Activated CD8-positive, alpha-beta memory T cell treated with anti-CD3 and anti-CD28 coated beads, Interleukin-2, amount 50 U/mL, for 1 hour (primary cell): ENCODE results near the gene GALNT7.
"Not testable (repeated sequence)": the region's sequence is repeated elsewhere in the genome, so short reads cannot be mapped to it uniquely, and the experiment has no call there.

Experiments
- DNase-seq: peaks from one replicate; pipeline ENCODE4 v3.0.0-alpha.2; 2020; ENCODE audit errors: extremely low read depth

GALNT7 gene, protein sequence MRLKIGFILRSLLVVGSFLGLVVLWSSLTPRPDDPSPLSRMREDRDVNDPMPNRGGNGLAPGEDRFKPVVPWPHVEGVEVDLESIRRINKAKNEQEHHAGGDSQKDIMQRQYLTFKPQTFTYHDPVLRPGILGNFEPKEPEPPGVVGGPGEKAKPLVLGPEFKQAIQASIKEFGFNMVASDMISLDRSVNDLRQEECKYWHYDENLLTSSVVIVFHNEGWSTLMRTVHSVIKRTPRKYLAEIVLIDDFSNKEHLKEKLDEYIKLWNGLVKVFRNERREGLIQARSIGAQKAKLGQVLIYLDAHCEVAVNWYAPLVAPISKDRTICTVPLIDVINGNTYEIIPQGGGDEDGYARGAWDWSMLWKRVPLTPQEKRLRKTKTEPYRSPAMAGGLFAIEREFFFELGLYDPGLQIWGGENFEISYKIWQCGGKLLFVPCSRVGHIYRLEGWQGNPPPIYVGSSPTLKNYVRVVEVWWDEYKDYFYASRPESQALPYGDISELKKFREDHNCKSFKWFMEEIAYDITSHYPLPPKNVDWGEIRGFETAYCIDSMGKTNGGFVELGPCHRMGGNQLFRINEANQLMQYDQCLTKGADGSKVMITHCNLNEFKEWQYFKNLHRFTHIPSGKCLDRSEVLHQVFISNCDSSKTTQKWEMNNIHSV

DNA sequence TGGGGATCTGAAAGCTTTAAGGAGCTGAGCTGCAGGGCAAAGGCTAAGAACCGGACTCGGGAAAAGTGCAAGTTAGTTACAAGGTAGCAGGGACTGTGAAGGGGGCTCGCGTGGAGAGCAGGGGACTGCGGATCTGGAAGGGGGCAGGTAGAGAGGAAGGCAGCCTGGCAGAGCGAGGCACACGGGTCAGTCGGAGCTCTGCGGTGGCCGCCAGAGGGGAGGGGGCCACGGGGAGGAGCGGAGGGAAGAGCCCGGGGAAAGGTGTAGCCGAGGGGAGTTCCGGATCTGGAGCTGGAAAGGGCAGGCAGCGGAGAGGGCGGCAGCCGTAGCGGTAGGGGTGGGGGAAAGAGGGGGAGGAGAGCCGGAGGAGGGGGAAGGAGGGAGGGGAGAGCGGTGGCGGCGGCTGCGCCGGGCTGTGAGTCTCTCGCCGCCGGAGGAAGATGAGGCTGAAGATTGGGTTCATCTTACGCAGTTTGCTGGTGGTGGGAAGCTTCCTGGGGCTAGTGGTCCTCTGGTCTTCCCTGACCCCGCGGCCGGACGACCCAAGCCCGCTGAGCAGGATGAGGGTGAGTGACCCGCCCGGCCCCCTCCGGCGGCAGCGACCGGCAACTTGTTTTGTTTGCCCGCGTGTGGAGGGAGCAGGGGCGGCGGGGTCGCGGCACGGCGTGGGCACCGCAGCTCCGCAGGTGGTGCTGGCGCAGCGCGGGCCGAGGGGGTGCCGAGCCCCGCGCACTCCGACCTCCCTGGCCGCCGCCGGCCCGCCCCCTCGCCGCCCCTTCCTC lies at the start of gene GALNT7:
TSS of gene GALNT7 (plus strand) at position 416 of the 782 bp plus-strand sequence. CDS start at position 441, 25 bp downstream.
- no peak for DNase-seq

DNA sequence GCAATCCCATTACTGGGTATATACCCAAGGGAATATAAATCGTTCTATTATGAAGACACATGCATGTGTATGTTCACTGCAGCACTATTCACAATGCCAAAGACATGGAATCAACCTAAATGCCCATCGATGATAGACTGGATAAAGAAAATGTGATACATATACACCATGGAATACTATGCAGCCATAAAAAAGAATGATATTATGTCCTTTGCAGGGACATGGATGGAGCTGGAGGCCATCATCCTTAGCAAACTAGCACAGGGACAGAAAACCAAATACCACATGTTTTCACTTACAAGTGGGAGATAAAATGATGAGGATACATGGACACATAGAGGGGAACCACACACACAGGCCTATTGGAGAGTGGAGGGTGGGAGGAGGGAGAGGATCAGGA lies 49.8 kb upstream of the GALNT7 start:
- DNase-seq = not testable (repeated sequence)

DNA sequence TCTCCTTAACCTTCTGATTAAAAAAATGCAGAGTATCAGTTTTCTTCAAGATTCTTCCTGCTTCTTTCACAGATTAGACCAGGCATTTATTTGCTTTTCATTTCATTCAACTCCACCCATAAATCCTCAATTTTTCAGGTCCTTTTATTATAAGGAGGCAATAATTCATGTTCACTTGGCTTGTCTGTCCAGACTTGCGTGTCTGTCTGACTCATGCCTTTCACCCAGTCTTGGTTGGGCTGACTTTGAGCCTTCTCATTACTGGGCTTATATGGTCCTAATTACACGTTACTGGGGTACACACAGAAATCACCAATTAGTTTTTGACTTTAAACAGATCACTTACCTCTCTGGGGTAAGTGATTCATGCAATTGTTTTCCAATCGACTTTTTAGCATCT lies 48.8 kb upstream of the GALNT7 start:
- DNase-seq = no peak

DNA sequence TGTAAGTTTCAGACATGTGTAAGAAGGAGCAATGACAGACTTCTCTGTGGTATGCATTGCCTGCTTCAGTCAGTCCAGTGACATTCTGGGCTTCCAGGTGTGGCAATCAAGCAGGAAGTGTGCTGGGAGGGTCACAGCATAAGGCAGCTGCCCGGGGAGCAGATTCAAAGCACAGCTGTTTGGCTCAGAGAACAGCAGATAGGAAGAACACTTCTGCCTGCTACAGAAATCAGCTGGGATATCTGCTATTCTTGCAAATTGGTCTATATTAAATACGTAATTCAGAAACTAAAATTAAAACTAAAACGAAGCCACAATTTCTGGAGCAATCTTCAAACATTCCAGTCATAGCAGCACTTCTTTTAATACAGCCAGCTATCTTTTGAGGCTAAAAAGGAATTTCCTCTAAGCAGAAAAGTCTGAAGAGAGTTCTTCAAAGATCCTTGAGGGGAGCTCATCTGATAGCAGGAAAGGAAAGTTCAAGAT lies 47.5 kb upstream of the GALNT7 start:
- DNase-seq = no peak

DNA sequence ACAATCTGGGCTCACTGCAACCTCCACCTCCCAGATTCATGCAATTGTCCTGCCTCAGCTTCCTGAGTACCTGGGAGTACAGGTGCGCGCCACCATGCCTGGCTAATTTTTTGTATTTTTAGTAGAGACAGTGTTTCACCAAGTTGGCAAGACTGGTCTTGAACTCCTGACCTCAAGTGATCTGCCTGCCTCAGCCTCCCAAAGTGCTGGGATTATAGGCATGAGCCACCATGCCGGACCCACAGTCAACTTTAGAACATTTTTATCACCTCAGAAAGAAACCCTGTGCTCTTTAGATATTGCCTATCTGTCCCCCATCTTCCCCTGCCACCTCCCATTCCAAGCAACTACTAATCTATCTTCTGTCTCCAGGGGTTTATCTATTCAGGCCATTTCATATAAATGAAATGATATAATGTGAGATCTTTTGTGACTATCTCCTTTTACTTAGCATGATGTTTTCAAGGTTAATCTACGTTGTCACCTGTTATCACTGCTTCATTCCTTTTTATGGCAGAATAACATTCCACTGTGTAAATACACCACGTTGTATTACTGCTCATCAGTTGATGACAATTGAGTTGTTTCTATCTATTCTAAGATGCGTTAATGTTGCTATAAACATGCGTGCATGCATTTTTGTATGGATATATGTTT lies 44.3 kb upstream of the GALNT7 start:
- no peak for DNase-seq

DNA sequence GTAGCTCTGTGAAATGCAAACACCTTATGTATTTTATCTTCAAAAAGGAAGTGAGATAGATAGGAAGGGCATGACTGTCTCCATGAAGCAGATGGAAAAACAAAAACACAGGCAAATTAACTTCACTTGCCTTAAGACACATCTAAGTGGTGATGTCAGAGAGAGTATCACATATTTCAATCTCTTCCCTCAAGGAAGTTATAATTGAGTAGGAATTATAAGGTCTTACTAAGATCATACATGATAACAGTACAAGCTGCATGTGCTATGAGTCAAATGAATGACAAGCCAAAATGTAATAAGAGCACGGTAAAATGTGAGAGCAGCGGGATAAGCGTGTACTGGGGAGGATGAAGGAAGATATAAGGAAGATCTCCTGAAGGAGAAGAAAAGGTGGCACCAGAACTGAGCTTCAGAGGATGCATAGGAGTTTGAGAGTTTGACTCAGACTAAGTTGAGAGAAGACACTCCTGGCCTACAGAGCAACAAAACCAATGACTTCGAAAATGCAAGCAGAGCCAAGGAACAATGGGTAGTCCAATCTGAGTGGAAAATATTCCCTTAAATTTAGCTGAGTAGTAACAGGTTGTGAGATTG lies 43.3 kb upstream of the GALNT7 start:
- no peak for DNase-seq

DNA sequence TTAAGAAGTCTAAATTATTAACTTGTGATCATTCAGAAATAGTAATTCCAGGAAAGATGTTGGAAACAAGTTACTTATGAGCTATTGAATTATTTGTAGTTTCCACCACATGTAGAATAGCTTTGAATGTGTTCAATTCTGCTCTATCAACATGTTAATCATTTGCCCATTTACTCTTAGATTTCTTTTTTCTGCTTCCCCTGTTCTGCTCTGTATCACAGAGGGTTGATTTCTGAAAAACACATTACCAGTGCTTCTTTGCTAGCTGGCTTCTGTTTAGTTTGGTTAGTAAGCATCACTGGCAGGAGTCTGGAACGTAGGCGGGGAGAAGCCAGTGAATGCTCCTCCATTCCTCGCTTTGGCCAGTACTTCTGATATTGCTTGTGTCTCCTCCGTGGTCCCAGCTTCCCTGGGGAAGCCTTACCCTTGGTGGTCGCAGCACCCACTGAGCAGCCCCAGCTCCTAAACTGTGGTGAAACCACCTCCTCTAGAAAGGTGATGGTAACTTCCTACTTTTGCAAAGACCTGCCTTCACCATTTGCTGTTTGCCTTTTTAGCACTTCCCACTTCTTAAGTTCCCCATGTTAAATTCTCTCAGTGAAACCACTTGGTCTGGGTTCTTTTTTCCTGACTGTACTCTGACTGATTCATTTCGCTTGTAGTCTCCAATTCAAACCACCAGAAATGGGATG lies 40.3 kb upstream of the GALNT7 start:
- no peak for DNase-seq

DNA sequence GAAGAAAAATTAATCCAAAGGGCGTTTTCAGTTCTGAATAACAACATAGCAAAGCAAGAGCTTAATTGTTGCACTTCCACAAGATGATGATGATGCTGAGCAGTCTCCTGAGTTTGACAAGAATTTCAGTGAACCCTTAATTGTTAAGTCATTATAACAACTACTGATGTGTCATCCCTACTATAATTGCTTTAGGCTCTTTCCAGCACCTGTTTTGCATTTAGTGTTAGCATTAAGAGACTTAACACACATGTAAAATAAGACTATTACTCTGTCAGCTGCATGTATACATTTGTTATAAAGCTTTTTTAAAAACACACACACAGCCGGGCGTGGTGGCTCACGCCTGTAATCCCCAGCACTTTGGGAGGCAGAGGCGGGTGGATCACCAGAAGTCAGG lies 37.9 kb upstream of the GALNT7 start:
- DNase-seq = no peak

DNA sequence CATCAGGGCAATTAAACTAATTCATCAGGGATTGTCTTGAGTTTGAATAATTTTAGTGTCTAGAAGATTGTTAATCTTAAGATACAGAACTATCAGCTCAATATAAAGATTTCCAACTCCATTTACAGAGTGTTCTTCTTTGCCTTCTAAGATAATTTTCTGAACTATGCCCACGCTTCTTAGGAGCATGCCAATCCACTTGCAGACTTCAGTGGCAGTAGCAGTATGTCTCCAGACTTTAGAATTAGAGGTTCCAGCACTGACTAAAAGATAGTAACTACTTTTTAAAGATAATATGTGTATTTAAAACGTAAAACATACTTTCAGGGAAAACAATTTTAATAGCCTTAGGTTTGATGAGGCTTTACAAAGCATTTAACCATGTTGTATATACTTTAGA lies 34.2 kb upstream of the GALNT7 start:
- DNase-seq = no peak

DNA sequence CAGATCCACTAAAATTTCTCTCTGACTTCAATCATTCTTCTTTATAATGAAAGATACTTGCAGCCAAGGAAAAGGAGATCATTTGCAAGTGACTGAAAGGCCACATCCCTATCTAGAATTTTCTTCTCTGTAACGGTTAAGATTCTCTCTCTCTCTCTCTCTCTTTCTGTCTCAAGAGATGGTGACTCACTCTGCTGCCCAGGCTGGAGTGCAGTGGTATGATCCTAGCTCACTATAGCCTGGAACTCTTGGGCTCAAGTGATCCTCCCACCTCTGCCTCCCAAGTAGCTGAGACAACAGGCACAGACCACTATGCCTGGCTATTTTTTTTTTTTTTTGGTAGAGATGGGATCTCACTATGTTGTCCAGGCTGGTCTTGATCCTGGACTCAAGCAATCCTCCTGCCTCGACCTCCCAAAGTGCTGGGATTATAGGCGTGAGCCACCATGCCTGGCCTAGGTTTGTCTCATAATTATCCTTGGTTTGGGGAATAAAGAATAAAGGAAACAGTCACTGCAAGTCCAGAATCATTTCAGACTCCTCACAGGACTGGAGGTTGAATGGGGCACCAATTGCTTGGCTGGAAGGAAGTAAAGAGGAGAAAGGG lies 33.3 kb upstream of the GALNT7 start:
- no peak for DNase-seq

DNA sequence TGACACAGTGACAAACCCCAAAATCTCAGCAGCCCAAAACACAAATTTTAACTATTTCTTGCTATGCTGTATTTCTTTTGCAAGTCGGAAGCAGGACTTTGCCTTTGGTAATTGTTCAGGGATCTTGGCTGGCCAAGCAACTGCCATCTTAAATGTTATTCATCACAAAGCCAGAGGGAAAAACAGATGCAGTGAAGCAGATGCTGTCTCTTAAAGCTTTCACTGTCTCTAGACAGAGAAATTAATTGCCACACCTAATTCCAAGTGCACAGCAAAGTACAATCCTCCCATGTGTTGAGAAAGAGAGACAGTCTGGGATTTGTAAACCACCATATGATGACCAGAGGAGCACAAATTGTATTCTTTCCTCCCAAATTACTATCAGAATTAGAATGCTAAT lies 30.0 kb upstream of the GALNT7 start:
- DNase-seq = no peak

DNA sequence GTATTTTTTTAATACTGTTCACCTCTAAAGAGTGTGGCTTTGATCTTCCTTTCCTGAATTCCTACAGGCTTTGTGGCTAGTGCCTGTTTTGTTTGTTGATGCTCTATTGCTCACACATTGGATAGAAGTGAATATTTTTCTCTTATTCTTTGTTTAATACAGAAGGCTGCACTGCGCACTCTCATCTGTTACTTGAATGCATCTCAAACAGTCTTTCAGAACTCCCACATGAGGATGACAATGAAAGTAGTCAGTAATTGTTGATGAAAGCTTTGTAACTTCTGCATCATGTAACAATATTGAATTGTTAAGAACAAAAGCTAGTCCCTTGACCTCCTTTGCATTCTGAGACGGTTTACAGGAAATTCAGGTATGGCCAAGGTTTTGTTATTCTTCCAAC lies 29.1 kb upstream of the GALNT7 start:
- no peak for DNase-seq

DNA sequence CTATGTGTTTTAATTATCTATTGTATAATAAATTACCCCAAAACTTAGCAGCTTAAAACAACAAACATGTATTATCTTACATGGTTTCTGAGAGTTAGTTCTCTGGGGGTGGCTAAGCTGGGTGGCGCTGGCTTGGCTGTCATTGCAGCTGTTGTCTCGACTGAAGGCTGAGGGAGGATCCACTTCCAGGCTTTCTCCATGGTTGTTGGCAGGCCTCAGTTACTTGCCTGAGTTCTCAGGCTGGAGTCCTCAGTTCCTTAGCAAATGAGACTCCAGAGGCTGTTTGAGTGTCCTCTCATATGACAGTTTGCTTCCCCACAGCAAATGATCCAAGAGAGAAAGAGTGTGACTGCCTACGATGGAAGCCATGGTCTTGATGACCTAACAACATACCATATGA lies 23.5 kb upstream of the GALNT7 start:
- no peak for DNase-seq

DNA sequence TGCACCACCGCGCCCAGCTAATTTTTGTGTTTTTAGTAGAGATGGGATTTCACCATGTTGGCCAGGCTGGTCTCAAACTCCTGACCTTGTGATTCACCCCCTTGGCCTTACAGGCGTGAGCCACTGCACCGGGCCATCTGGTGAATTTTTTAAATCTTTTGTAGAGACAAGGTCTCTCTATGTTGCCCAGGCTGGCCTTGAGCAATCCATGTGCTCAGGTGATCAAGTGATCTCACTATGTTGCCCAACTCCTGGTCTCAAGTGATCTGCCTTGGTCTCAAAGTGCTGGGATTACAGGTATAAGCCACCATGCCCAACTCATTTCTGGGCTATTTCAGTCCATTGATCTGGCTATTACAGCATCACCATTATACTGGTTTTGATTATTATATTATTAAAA lies 22.2 kb upstream of the GALNT7 start:
- DNase-seq = no peak

DNA sequence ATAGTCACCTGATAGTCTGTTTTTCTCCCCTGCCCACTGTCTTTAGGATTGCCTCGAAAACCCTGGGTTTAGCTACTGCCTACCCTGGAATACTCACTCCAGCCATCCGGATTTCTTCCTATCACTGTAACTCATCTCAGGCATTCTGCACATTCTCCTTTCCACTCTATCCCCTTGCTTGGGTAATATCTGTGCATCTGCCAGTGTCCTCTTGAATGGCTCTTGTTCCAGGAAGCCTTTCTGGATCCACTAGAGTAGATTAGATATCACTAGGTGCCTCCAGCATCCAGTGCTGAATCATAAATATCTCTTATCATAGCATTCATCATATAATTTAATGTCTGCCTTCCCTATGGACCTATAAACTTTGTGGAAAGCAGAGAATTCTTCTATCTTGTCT lies 17.1 kb upstream of the GALNT7 start:
- DNase-seq = no peak

DNA sequence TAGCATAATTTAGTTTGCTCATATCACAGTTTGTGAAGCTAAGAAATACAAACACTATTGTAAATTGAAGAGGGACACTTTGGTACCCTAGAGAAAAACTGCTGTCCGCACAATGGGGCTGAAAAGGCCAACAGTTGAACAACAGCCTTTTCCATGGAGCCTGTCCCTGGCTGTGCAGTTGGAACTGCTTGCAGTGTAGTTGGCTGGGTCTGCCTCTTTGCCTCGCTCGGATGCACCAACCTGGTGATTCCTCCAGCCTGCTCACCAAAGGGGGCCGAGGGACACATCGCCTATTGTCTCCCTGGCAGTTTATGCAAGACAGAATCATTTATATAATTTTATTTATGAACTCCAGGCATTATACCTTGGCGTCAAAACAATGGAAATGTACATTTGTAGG lies 16.5 kb upstream of the GALNT7 start:
- DNase-seq = no peak

DNA sequence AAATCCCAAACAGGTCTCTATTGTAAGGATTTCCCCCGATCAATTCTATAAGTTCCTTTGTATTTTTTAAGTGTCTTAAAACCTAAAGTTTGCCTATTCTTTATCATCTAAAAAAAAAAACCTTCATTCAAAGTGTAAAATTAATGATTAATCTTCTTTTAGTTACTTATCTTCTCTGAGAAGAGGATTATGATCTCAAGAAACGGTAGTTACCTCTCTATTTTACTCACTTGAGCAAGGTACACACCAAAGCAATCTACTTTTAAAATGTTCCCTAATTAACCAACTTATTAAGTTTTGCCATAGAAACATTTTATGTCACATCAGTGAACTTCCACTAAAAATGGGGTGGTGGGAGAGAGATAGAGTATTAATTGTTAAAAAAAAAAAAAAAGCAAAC lies 15.2 kb upstream of the GALNT7 start:
- no peak for DNase-seq

DNA sequence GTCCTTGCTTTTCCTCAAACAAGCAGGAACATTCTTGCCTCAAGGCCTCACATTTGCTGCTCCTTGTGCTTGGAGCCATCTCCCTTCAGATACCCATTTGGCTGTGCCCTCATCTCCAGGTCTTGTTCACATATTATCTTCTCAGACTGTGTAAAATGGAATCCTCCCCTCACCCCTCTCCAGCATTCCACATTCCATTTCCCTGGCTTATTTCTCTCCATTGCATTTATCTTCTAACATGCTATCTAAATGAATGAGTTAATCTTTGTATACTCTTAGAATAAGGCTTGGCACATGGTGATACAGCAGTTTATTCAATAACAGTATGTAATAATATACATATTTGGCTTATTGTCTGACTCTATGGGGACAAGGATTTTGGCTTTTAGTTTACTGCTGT lies 8.8 kb upstream of the GALNT7 start:
- no peak for DNase-seq

DNA sequence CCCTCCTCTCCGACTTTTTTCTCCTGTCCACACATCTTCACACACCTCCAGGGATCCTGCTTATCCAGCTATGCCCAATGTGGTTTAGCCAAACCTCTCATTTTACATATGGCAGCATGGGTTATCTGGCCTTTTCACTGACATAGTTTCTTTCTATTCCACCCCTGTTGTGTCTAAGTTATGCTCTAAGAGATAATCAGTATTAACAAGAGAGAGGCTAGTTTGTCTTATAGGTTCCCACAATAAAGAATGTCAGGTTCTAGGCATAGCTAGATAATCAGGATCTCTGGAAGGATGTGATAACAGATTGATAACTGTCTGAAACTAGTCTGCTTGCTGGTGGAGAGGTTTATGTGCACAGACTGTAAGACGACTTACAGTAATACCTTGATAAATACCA lies 7.7 kb upstream of the GALNT7 start:
- DNase-seq = no peak

DNA sequence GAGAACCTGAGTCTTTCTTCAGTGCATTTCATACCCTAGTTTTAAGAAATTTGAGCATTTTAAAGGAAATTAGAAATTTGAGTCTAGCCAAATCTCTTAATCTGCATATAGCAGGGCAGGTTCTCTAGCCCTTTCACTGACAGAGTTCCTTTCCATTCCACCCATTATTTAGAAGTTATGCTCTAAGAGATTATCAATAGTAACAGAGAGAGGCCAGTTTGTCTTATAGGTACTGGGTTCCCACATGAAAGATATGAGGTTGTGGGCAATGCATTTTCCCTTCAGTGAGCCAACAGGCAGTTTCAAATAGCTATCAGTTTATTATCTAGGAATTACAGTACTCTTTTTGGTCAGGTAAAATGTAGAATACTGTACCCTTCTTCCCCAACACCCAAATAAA lies 7.3 kb upstream of the GALNT7 start:
- DNase-seq = no peak

DNA sequence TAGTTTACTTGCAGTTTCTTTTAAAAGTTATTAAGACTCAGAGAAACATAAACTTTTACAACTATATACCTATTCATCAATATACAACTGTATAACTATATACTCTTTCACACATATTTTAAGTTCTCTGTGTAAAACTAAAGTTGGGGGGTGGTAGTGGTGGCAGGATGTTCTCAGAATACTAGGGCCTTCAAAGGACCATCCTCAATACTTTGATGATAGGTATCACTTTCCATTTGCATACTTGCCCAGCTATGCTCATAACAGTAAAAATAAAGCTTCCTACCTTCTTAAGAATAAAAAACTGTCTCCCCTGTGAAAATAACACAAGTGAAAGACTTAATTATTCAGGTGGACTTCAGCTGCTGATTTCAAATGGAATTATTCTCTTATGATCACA lies 2.9 kb upstream of the GALNT7 start:
- DNase-seq = no peak
